Psoas muscle (tissue), 8 donors: ENCODE measurements around the gene CDH26. TPM values are rescaled to one million over a fixed set of nuclear protein-coding genes. Genes with fewer than 3 reads are reported as not detected.

Source experiments
- ATAC-seq, 4 donors: fragments of 200-7000 bp; cut with Tn5 transposase; one replicate each; pipeline ENCODE4 v1.9.1; 2020; ENCODE audit warnings: moderate library complexity in 3 of 4, mild to moderate bottlenecking in 2 of 4
- DNase-seq, 2 donors: peaks; one replicate each; pipeline ENCODE4 v3.0.0-alpha.2; 2020
- H3K27ac ChIP-seq: fragments of 200-600 bp; one replicate; pipeline ENCODE4 v1.8.0; 2022
- H3K27me3 ChIP-seq, 3 donors: fragments of 200-600 bp in 1 of 3; one replicate each; pipeline versions ENCODE4 v1.6.1 to v1.8.0; 2013 to 2022; ENCODE audit warnings: low read length in 2 of 3, mild to moderate bottlenecking in 2 of 3, moderate library complexity in 1 of 3; ENCODE audit not compliant: insufficient read depth in 3 of 3
- H3K36me3 ChIP-seq, 2 donors: fragments of 200-600 bp in 1 of 2; one replicate each; pipeline versions ENCODE4 v1.6.1 to v1.8.0; 2013 to 2022; ENCODE audit warnings: low read depth in 1 of 2, mild to moderate bottlenecking in 1 of 2, moderate library complexity in 1 of 2; ENCODE audit not compliant: insufficient read depth in 1 of 2
- H3K4me1 ChIP-seq: fragments of 200-600 bp; one replicate; pipeline ENCODE4 v1.8.0; 2022
- H3K4me3 ChIP-seq: fragments of 200-600 bp; one replicate; pipeline ENCODE4 v1.8.0; 2022; ENCODE audit warnings: mild to moderate bottlenecking
- H3K9me3 ChIP-seq: fragments of 200-600 bp; one replicate; pipeline ENCODE4 v1.8.0; 2022
- CTCF ChIP-seq: fragments of 200-600 bp; IDR thresholded peaks from one replicate; pipeline ENCODE4 v1.8.0; 2022; ENCODE audit warnings: antibody characterized with exemption
- WGBS, 3 donors: extraction: QIAGEN DNeasy Blood & Tissue Kit; methylation state at CpG; one replicate each; pipeline versions ENCODE4 v1.1.6 to v1.1.7; 2013; 5-methylcytosine and 5-hydroxymethylcytosine counted together
- intact Hi-C, 2 donors: fragments of 100-400 bp; cut with DNase I; formaldehyde crosslinking; loops; one replicate each; pipeline versions ENCODE4 v1.11.0 to v1.14.2; 2022
- polyA plus RNA-seq, 3 donors: library from polyadenylated mRNA; stranded (reverse); fragments of 200-250 nt; gene quantifications; one replicate each; pipeline ENCODE4 v1.2.3, GENCODE V29; 2013
- total RNA-seq, 4 donors: library from RNA; stranded (reverse); fragmentation: NEBNext Ultra II Directional in 2 of 4; extraction: Animal tissue kit (Norgen Biotek cat#: 25700) in 2 of 4; gene quantifications; one replicate each; pipeline versions ENCODE4 v1.2.1 to v1.2.4, GENCODE V29; 2021 to 2023
- donor health status: healthy with polysubstance abuse.
- donor health status: DM: no; HTN: no; CAD: no; lungs with moderate emphysema.
- donor health status: Bipolar disorder and iron deficiency.
- donor health status: healthy.
- donor health status: DM: yes; HTN: yes; CAD: no.
- donor health status: DM: no; HTN: no; CAD: no.
- donor health status: DM: no; HTN: no; CAD: no.
- donor health status: DM: yes; HTN: yes; CAD: no.

The CDH26 gene
- total and polyA plus RNA-seq, 7 donors: 0.18 to 0.77 (median 0.32) TPM

- Histone ChIP-seq H3K4me3 (no peak overlapping the region), H3K27me3 (no peaks in the 10 kb centered on the region), H3K4me1 (peaks cover 22% of the 10 kb centered on the region), H3K36me3 (no peaks in the 10 kb centered on the region), H3K27ac (no peak overlapping the region), H3K9me3 (no peaks in the 10 kb centered on the region)
- intact Hi-C loops: loop anchor here (5.0 to 10.0 kb wide), 7 partner anchors 82 to 1840 kb away; no protein-coding TSS in a partner anchor
- ATAC-seq (no peak), DNase-seq (no peak)
- TF ChIP-seq CTCF: no peak
- 85 to 91% (median 86%) methylated on average over 24 of the region's 24 CpGs for WGBS, 3 donors
These were observed 96.8 kb downstream of the CDH26 start for GRCh38 chr20:60054716-60055634.

- no peaks in the 10 kb centered on the region for H3K9me3 ChIP-seq
- intact Hi-C loops: loop anchor here (2.0 to 10.0 kb wide), 8 partner anchors 82 to 1839 kb away; no protein-coding TSS in a partner anchor
- WGBS, 3 donors: 75 to 87% (median 79%) methylated on average over 14 of the region's 14 CpGs
- DNase-seq (peak in 1 of 2 donors; percentile 51), ATAC-seq (no peak)
- H3K27me3 ChIP-seq: no peaks in the 10 kb centered on the region
- no peaks in the 10 kb centered on the region for H3K36me3 ChIP-seq
- H3K4me1 ChIP-seq: peaks cover 30% of the 10 kb centered on the region
- H3K4me3 ChIP-seq: no peak overlapping the region
- no peak for TF ChIP-seq CTCF
- H3K27ac ChIP-seq: no peak overlapping the region
These were observed 97.5 kb downstream of the CDH26 start for GRCh38 chr20:60055740-60056139.

- Histone ChIP-seq H3K27ac (no peak overlapping the region), H3K36me3 (no peaks in the 10 kb centered on the region), H3K4me3 (no peak overlapping the region), H3K27me3 (no peaks in the 10 kb centered on the region), H3K4me1 (peaks cover 38% of the 10 kb centered on the region), H3K9me3 (no peaks in the 10 kb centered on the region)
- WGBS, 3 donors: 77 to 86% (median 81%) methylated on average over 5 of the region's 5 CpGs
- intact Hi-C loops: loop anchor here (2.0 to 10.0 kb wide), 8 partner anchors 81 to 1838 kb away; no protein-coding TSS in a partner anchor
- ATAC-seq (no peak), DNase-seq (no peak)
- TF ChIP-seq CTCF: no peak
These were observed 98.3 kb downstream of the CDH26 start for GRCh38 chr20:60056407-60057122.

GRCh38 chr20:60057123-60057865 is 99.1 kb downstream of the CDH26 start:
- ATAC-seq (peak; percentile 32 to 73 (median 54)), DNase-seq (peak; percentile 65 to 80)
- Histone ChIP-seq H3K36me3 (no peaks in the 10 kb centered on the region), H3K9me3 (no peaks in the 10 kb centered on the region), H3K4me1 (peaks cover 44% of the 10 kb centered on the region), H3K27ac (peak overlapping the region; percentile 86), H3K27me3 (no peaks in the 10 kb centered on the region), H3K4me3 (peak overlapping the region; percentile 42)
- peak; percentile 89 for TF ChIP-seq CTCF
- intact Hi-C loops: loop anchor here (2.0 to 10.0 kb wide), 8 partner anchors 80 to 1838 kb away; no protein-coding TSS in a partner anchor
- 12 to 20% (median 13%) methylated on average over 11 of the region's 11 CpGs for WGBS, 3 donors
